B cell (primary cell): ENCODE results near the gene ARHGEF39. TPM values are rescaled to one million over a fixed set of nuclear protein-coding genes. Genes with fewer than 3 reads are reported as not detected.

Experiments used
- ATAC-seq: fragments of 200-7000 bp; cut with Tn5 transposase; one replicate; pipeline ENCODE4 v1.10.0; 2021; ENCODE audit warnings: low read depth, mild to moderate bottlenecking, moderate number of reproducible peaks, moderate library complexity
- CTCF ChIA-PET: fragments of 350-600 bp; sonication (Branson Sonifier 250); formaldehyde crosslinking; loops from one replicate; lab custom pipeline; 2021; ENCODE audit warnings: antibody characterized with exemption, inconsistent platforms; lab: Charles Lee
- POLR2A ChIA-PET: fragments of 350-600 bp; sonication (Branson Sonifier 250); formaldehyde crosslinking; loops from one replicate; lab custom pipeline; 2021; ENCODE audit warnings: antibody characterized with exemption; lab: Charles Lee
- DNase-seq: peaks from one replicate; pipeline ENCODE4 v3.0.0; 2013
- H2AFZ ChIP-seq: 2 replicates; pipeline ENCODE4 v1.6.1; 2012; ENCODE audit warnings: mild to moderate bottlenecking, low read depth, low read length; ENCODE audit not compliant: insufficient read depth, poor library complexity, severe bottlenecking
- H3K27ac ChIP-seq, 2 donors: 1 replicate in 1 of 2; 2 replicates in 1 of 2; pipeline ENCODE4 v1.5.1; 2012 to 2013; ENCODE audit warnings: low read length in 2 of 2, mild to moderate bottlenecking in 2 of 2, moderate library complexity in 1 of 2
- H3K27me3 ChIP-seq, 4 experiments: fragments of 200-600 bp in 1 of 4; sonication (generic) in 1 of 4; replicated peaks in 1 of 4; 1 replicate in 2 of 4; 2 replicates in 2 of 4; pipeline versions ENCODE4 v1.6.1 to v1.7.0; 2013 to 2016; ENCODE audit warnings: low read length in 3 of 4, mild to moderate bottlenecking in 2 of 4, mixed read lengths in 1 of 4, moderate library complexity in 1 of 4; ENCODE audit not compliant: insufficient read depth in 4 of 4, control insufficient read depth in 3 of 4; ENCODE audit errors: control extremely low read depth in 1 of 4
- H3K36me3 ChIP-seq, 2 experiments: replicated peaks in 1 of 2; 1 replicate in 1 of 2; 2 replicates in 1 of 2; pipeline versions ENCODE4 v1.6.1 to v1.7.1; 2013; ENCODE audit warnings: low read length in 1 of 2; ENCODE audit not compliant: insufficient read depth in 2 of 2, control insufficient read depth in 1 of 2; ENCODE audit errors: control extremely low read depth in 1 of 2, extremely low read depth in 1 of 2
- H3K4me1 ChIP-seq, 2 donors: fragments of 200-600 bp in 1 of 2; sonication (generic) in 1 of 2; 1 replicate in 1 of 2; 2 replicates in 1 of 2; pipeline versions ENCODE4 v1.5.1 to v1.6.1; 2013 to 2017; ENCODE audit warnings: low read length in 2 of 2; ENCODE audit not compliant: control insufficient read depth in 2 of 2, insufficient read depth in 2 of 2
- H3K4me2 ChIP-seq: replicated peaks from 2 replicates; pipeline ENCODE3; 2012; ENCODE audit warnings: mild to moderate bottlenecking, low read depth, low read length; ENCODE audit not compliant: poor library complexity, severe bottlenecking
- H3K4me3 ChIP-seq, 5 experiments: fragments of 200-600 bp in 1 of 5; sonication (generic) in 1 of 5; 1 replicate in 3 of 5; 2 replicates in 2 of 5; pipeline versions ENCODE4 v1.5.1 to v1.7.0; 2011 to 2016; ENCODE audit warnings: low read length in 4 of 5, mild to moderate bottlenecking in 4 of 5, low read depth in 2 of 5, control low read depth in 1 of 5, moderate library complexity in 1 of 5; ENCODE audit not compliant: insufficient read depth in 1 of 5; ENCODE audit errors: control extremely low read depth in 1 of 5, extremely low read depth in 1 of 5
- H3K79me2 ChIP-seq: fragments of 200-600 bp; sonication (generic); one replicate; pipeline ENCODE4 v1.6.0; 2016; ENCODE audit warnings: low read length; ENCODE audit not compliant: control insufficient read depth, insufficient read depth
- H3K9ac ChIP-seq: fragments of 200-600 bp; sonication (generic); 2 replicates; pipeline ENCODE4 v1.6.1; 2017; ENCODE audit warnings: mild to moderate bottlenecking, low read length, moderate library complexity
- H3K9me3 ChIP-seq, 3 donors: one replicate each; pipeline versions ENCODE4 v1.6.1 to v1.7.1; 2013; ENCODE audit warnings: low read length in 2 of 3; ENCODE audit not compliant: control insufficient read depth in 2 of 3, insufficient read depth in 1 of 3; ENCODE audit errors: control extremely low read depth in 1 of 3
- H4K20me1 ChIP-seq: 2 replicates; pipeline ENCODE4 v1.6.0; 2012; ENCODE audit warnings: mild to moderate bottlenecking, low read length; ENCODE audit not compliant: insufficient read depth, control insufficient read depth, poor library complexity, severe bottlenecking
- H3K27ac Mint-ChIP-seq: one replicate; pipeline ENCODE4 v1.8.0; 2021; ENCODE audit warnings: mixed read lengths
- H3K27me3 Mint-ChIP-seq: one replicate; pipeline ENCODE4 v1.8.0; 2021; ENCODE audit warnings: mixed read lengths
- H3K4me1 Mint-ChIP-seq: one replicate; pipeline ENCODE4 v1.8.0; 2021; ENCODE audit warnings: mixed read lengths
- H3K4me3 Mint-ChIP-seq: one replicate; pipeline ENCODE4 v1.8.0; 2021; ENCODE audit warnings: mixed read lengths
- H3K9me3 Mint-ChIP-seq: one replicate; pipeline ENCODE4 v1.8.0; 2022; ENCODE audit warnings: mixed read lengths; ENCODE audit not compliant: insufficient read depth
- CTCF ChIP-seq: fragments of 200-600 bp; IDR thresholded peaks from one replicate; pipeline ENCODE4 v1.8.0; 2022; ENCODE audit warnings: antibody characterized with exemption, mild to moderate bottlenecking
- EZH2 ChIP-seq: IDR thresholded peaks from 2 replicates; pipeline ENCODE4 v1.6.1; 2012; ENCODE audit warnings: borderline replicate concordance, low read depth, mild to moderate bottlenecking, moderate library complexity, low read length; ENCODE audit not compliant: insufficient read depth, poor library complexity, severe bottlenecking
- WGBS: methylation state at CpG from one replicate; pipeline ENCODE4 v1.1.5; 2013; ENCODE audit warnings: missing lambda C conversion rate; ENCODE audit not compliant: insufficient coverage; 5-methylcytosine and 5-hydroxymethylcytosine counted together
- intact Hi-C: fragments of 100-400 bp; cut with micrococcal nuclease; formaldehyde crosslinking; loops from one replicate; pipeline ENCODE4 v1.10.0; 2022
- polyA minus RNA-seq: library from RNA; depleted of rRNA, polyadenylated mRNA; stranded (reverse); fragments of >200 nt; gene quantifications from 2 replicates; pipeline ENCODE4 v1.2.3, GENCODE V29; 2012
- polyA plus RNA-seq: library from polyadenylated mRNA; depleted of rRNA; stranded (reverse); fragments of >200 nt; gene quantifications from 2 replicates; pipeline ENCODE4 v1.2.3, GENCODE V29; 2012
- total RNA-seq, 2 donors: library from RNA; stranded (reverse); fragments of 120-200 nt in 1 of 2; gene quantifications; 1 replicate in 1 of 2; 2 replicates in 1 of 2; pipeline versions ENCODE4 v1.2.3 to v1.2.4, GENCODE V29; 2013 to 2022

Gene ARHGEF39, protein sequence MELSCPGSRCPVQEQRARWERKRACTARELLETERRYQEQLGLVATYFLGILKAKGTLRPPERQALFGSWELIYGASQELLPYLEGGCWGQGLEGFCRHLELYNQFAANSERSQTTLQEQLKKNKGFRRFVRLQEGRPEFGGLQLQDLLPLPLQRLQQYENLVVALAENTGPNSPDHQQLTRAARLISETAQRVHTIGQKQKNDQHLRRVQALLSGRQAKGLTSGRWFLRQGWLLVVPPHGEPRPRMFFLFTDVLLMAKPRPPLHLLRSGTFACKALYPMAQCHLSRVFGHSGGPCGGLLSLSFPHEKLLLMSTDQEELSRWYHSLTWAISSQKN
- total RNA-seq (0.53 and 0.62 TPM in 2 replicates), polyA plus RNA-seq (0.35 and 0.40 TPM in 2 replicates), polyA minus RNA-seq (0.26 and 0.50 TPM in 2 replicates)
- 0.14 TPM for total RNA-seq (2013)

GRCh38 chr9:35664531-35665470, at the start of gene ARHGEF39:
Gene ARHGEF39, minus strand, starts transcription at chr9:35665195. Its CDS starts 26 bp downstream, at chr9:35665169.
- peak; percentile 78 for ATAC-seq
- H3K27ac ChIP-seq = peak within 1 kb of the TSS in 1 of 2 donors; percentile 2
- Mint-ChIP-seq H3K27me3 (no peaks in the 10 kb centered on the region), H3K4me3 (peak within 1 kb of the TSS; percentile 88), H3K9me3 (no peaks in the 10 kb centered on the region), H3K4me1 (peaks cover 61% of the 10 kb centered on the region), H3K27ac (peak within 1 kb of the TSS; percentile 55)
- peak; percentile 62 for DNase-seq
- H3K27me3 ChIP-seq = no peaks in the 10 kb centered on the region
- H2AFZ ChIP-seq = peak within 1 kb of the TSS; percentile 83
- TF ChIP-seq EZH2 = no peak
- TF ChIP-seq CTCF = no peak
- 8% methylated on average over 57 of the region's 58 CpGs for WGBS
- peaks cover 12% of the 10 kb centered on the region for H3K79me2 ChIP-seq
- ChIA-PET POLR2A (interaction anchor here (0.7 to 1.8 kb wide), 5 partner anchors 17 to 52 kb away, joined by 3 to 6 read pairs (median 5); no protein-coding TSS in a partner anchor), CTCF (interaction anchor here (0.7 to 15.0 kb wide), 16 partner anchors 9 to 471 kb away, joined by 3 to 268 read pairs (median 4); partner anchors contain the start of genes CD72, CREB3, GBA2 and GLIPR2)
- H3K9me3 ChIP-seq = no peaks in the 10 kb centered on the region
- H4K20me1 ChIP-seq = no peaks in the 10 kb centered on the region
- H3K4me3 ChIP-seq = peak within 1 kb of the TSS; percentile 50 to 78 (median 60)
- intact Hi-C loops = no loop called here
- H3K4me2 ChIP-seq = peak within 1 kb of the TSS; percentile 85
- peak within 1 kb of the TSS; percentile 71 for H3K9ac ChIP-seq
- peaks cover 0 to 14% of the 10 kb centered on the region in 2 experiments for H3K36me3 ChIP-seq
- H3K4me1 ChIP-seq = peaks cover 38 to 57% of the 10 kb centered on the region in 2 donors
